ENCODE measurements around the gene TMEM120A.

The TMEM120A gene

GRCh38 chr7:75986147-75986781, 8.1 kb downstream of the TMEM120A start:
- Histone ChIP-seq H3K4me1 (ENCODE audit: control insufficient read depth, insufficient read depth, low read length, poor library complexity, severe bottlenecking) (peaks cover 10% of the 10 kb centered on the region), H3K27ac (ENCODE audit: low read depth, low read length, severe bottlenecking) (no peak overlapping the region), H3K4me3 (ENCODE audit: extremely low read depth, insufficient read depth, low read length, poor library complexity, severe bottlenecking) (no peak overlapping the region), H3K36me3 (ENCODE audit: control insufficient read depth, insufficient read depth, low read length) (peaks cover 67% of the 10 kb centered on the region), H3K9me3 (ENCODE audit: control insufficient read depth, low read length) (no peaks in the 10 kb centered on the region)
- WGBS, 2 experiments (ENCODE audit: insufficient coverage in 2 of 2), result 92 to 95% methylated on average over 14 to 16 of the region's 20 CpGs

- 95 to 96% methylated on average over 27 to 40 of the region's 41 CpGs for WGBS, 2 experiments (ENCODE audit: insufficient coverage in 2 of 2)
- peaks cover 6% of the 10 kb centered on the region for H3K4me1 ChIP-seq (ENCODE audit: control insufficient read depth, insufficient read depth, low read length, poor library complexity, severe bottlenecking)
- H3K27ac ChIP-seq (ENCODE audit: low read depth, low read length, severe bottlenecking), result no peak overlapping the region
- H3K9me3 ChIP-seq (ENCODE audit: control insufficient read depth, low read length), result no peaks in the 10 kb centered on the region
- H3K4me3 ChIP-seq (ENCODE audit: extremely low read depth, insufficient read depth, low read length, poor library complexity, severe bottlenecking), result no peak overlapping the region
- H3K36me3 ChIP-seq (ENCODE audit: control insufficient read depth, insufficient read depth, low read length), result peaks cover 73% of the 10 kb centered on the region
Measured at GRCh38 chr7:75985518-75986146, 8.8 kb downstream of the TMEM120A start.

- WGBS, 2 experiments (ENCODE audit: insufficient coverage in 2 of 2), result 89 to 92% methylated on average over 19 to 21 of the region's 21 CpGs
- peaks cover 6% of the 10 kb centered on the region for H3K4me1 ChIP-seq (ENCODE audit: control insufficient read depth, insufficient read depth, low read length, poor library complexity, severe bottlenecking)
- no peak overlapping the region for H3K27ac ChIP-seq (ENCODE audit: low read depth, low read length, severe bottlenecking)
- peaks cover 79% of the 10 kb centered on the region for H3K36me3 ChIP-seq (ENCODE audit: control insufficient read depth, insufficient read depth, low read length)
- H3K4me3 ChIP-seq (ENCODE audit: extremely low read depth, insufficient read depth, low read length, poor library complexity, severe bottlenecking), result no peak overlapping the region
- H3K9me3 ChIP-seq (ENCODE audit: control insufficient read depth, low read length), result no peaks in the 10 kb centered on the region
Measured at GRCh38 chr7:75985009-75985517, 9.3 kb downstream of the TMEM120A start.

- H3K27ac ChIP-seq (ENCODE audit: low read depth, low read length, severe bottlenecking), result no peak overlapping the region
- H3K4me1 ChIP-seq (ENCODE audit: control insufficient read depth, insufficient read depth, low read length, poor library complexity, severe bottlenecking), result peaks cover 2% of the 10 kb centered on the region
- peaks cover 80% of the 10 kb centered on the region for H3K36me3 ChIP-seq (ENCODE audit: control insufficient read depth, insufficient read depth, low read length)
- H3K9me3 ChIP-seq (ENCODE audit: control insufficient read depth, low read length), result no peaks in the 10 kb centered on the region
- WGBS, 2 experiments (ENCODE audit: insufficient coverage in 2 of 2), result 89 to 92% methylated on average over 39 to 40 of the region's 44 CpGs
- H3K4me3 ChIP-seq (ENCODE audit: extremely low read depth, insufficient read depth, low read length, poor library complexity, severe bottlenecking), result no peak overlapping the region
Measured at GRCh38 chr7:75984130-75985008, 10.0 kb downstream of the TMEM120A start.

GRCh38 chr7:75983471-75984129, 10.8 kb downstream of the TMEM120A start:
- WGBS, 2 experiments (ENCODE audit: insufficient coverage in 2 of 2), result 93 to 94% methylated on average over 24 to 25 of the region's 26 CpGs
- Histone ChIP-seq H3K9me3 (ENCODE audit: control insufficient read depth, low read length) (no peaks in the 10 kb centered on the region), H3K27ac (ENCODE audit: low read depth, low read length, severe bottlenecking) (no peak overlapping the region), H3K4me1 (ENCODE audit: control insufficient read depth, insufficient read depth, low read length, poor library complexity, severe bottlenecking) (no peaks in the 10 kb centered on the region), H3K36me3 (ENCODE audit: control insufficient read depth, insufficient read depth, low read length) (peaks cover 80% of the 10 kb centered on the region), H3K4me3 (ENCODE audit: extremely low read depth, insufficient read depth, low read length, poor library complexity, severe bottlenecking) (no peak overlapping the region)

- H3K9me3 ChIP-seq (ENCODE audit: control insufficient read depth, low read length), result no peaks in the 10 kb centered on the region
- no peak overlapping the region for H3K27ac ChIP-seq (ENCODE audit: low read depth, low read length, severe bottlenecking)
- 94 to 96% methylated on average over 17 to 18 of the region's 22 CpGs for WGBS, 2 experiments (ENCODE audit: insufficient coverage in 2 of 2)
- H3K4me3 ChIP-seq (ENCODE audit: extremely low read depth, insufficient read depth, low read length, poor library complexity, severe bottlenecking), result no peak overlapping the region
- H3K36me3 ChIP-seq (ENCODE audit: control insufficient read depth, insufficient read depth, low read length), result peaks cover 75% of the 10 kb centered on the region
- H3K4me1 ChIP-seq (ENCODE audit: control insufficient read depth, insufficient read depth, low read length, poor library complexity, severe bottlenecking), result no peaks in the 10 kb centered on the region
Measured at GRCh38 chr7:75982306-75983064, 11.9 kb downstream of the TMEM120A start.

GRCh38 chr7:75981453-75982305, 12.7 kb downstream of the TMEM120A start:
- no peak overlapping the region for H3K27ac ChIP-seq (ENCODE audit: low read depth, low read length, severe bottlenecking)
- H3K4me3 ChIP-seq (ENCODE audit: extremely low read depth, insufficient read depth, low read length, poor library complexity, severe bottlenecking), result no peak overlapping the region
- no peaks in the 10 kb centered on the region for H3K4me1 ChIP-seq (ENCODE audit: control insufficient read depth, insufficient read depth, low read length, poor library complexity, severe bottlenecking)
- H3K36me3 ChIP-seq (ENCODE audit: control insufficient read depth, insufficient read depth, low read length), result peaks cover 67% of the 10 kb centered on the region
- 88 to 90% methylated on average over 33 to 38 of the region's 38 CpGs for WGBS, 2 experiments (ENCODE audit: insufficient coverage in 2 of 2)
- no peaks in the 10 kb centered on the region for H3K9me3 ChIP-seq (ENCODE audit: control insufficient read depth, low read length)

- 89 to 99% methylated on average over 10 of the region's 12 CpGs for WGBS, 2 experiments (ENCODE audit: insufficient coverage in 2 of 2)
- H3K36me3 ChIP-seq (ENCODE audit: control insufficient read depth, insufficient read depth, low read length), result peaks cover 61% of the 10 kb centered on the region
- no peaks in the 10 kb centered on the region for H3K4me1 ChIP-seq (ENCODE audit: control insufficient read depth, insufficient read depth, low read length, poor library complexity, severe bottlenecking)
- no peak overlapping the region for H3K27ac ChIP-seq (ENCODE audit: low read depth, low read length, severe bottlenecking)
- H3K4me3 ChIP-seq (ENCODE audit: extremely low read depth, insufficient read depth, low read length, poor library complexity, severe bottlenecking), result no peak overlapping the region
- H3K9me3 ChIP-seq (ENCODE audit: control insufficient read depth, low read length), result no peaks in the 10 kb centered on the region
Measured at GRCh38 chr7:75981203-75981452, 13.3 kb downstream of the TMEM120A start.

- no peaks in the 10 kb centered on the region for H3K4me1 ChIP-seq (ENCODE audit: control insufficient read depth, insufficient read depth, low read length, poor library complexity, severe bottlenecking)
- no peak overlapping the region for H3K27ac ChIP-seq (ENCODE audit: low read depth, low read length, severe bottlenecking)
- no peak overlapping the region for H3K4me3 ChIP-seq (ENCODE audit: extremely low read depth, insufficient read depth, low read length, poor library complexity, severe bottlenecking)
- no peaks in the 10 kb centered on the region for H3K9me3 ChIP-seq (ENCODE audit: control insufficient read depth, low read length)
- H3K36me3 ChIP-seq (ENCODE audit: control insufficient read depth, insufficient read depth, low read length), result peaks cover 56% of the 10 kb centered on the region
- WGBS, 2 experiments (ENCODE audit: insufficient coverage in 2 of 2), result 91 to 93% methylated on average over 27 to 28 of the region's 29 CpGs
Measured at GRCh38 chr7:75980430-75981202, 13.8 kb downstream of the TMEM120A start.

Data from mesodermal cell (in vitro differentiated cells).